Loucy (cell line): ENCODE data around the gene TNFAIP3.

ENCODE experiments used
- EZH2phosphoT487 ChIP-seq: fragments of 200-600 bp; IDR thresholded peaks from 2 replicates; pipeline ENCODE4 v1.6.1; 2018; ENCODE audit warnings: antibody characterized with exemption, mild to moderate bottlenecking, moderate library complexity, borderline replicate concordance
- TF ChIP-seq, protein P1 (sequence below): fragments of 200-600 bp; sonication (generic); conservative IDR thresholded peaks from 2 replicates; pipeline ENCODE4 v1.5.1; 2014; ENCODE audit warnings: mild to moderate bottlenecking, antibody characterized with exemption, low read length

GRCh38 chr6:137901454-137901853, 34.4 kb downstream of the TNFAIP3 start:
- TF ChIP-seq, protein P1, sequence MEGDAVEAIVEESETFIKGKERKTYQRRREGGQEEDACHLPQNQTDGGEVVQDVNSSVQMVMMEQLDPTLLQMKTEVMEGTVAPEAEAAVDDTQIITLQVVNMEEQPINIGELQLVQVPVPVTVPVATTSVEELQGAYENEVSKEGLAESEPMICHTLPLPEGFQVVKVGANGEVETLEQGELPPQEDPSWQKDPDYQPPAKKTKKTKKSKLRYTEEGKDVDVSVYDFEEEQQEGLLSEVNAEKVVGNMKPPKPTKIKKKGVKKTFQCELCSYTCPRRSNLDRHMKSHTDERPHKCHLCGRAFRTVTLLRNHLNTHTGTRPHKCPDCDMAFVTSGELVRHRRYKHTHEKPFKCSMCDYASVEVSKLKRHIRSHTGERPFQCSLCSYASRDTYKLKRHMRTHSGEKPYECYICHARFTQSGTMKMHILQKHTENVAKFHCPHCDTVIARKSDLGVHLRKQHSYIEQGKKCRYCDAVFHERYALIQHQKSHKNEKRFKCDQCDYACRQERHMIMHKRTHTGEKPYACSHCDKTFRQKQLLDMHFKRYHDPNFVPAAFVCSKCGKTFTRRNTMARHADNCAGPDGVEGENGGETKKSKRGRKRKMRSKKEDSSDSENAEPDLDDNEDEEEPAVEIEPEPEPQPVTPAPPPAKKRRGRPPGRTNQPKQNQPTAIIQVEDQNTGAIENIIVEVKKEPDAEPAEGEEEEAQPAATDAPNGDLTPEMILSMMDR = no peak
- no peak for TF ChIP-seq EZH2phosphoT487
